ENCODE results near the gene TRIM33.

- TF ChIP-seq POLR2A (IDR thresholded peaks at IDR 0.05) (no peak), CTCF (IDR thresholded peaks at IDR 0.05) (no peak)
These were observed 48.7 kb downstream of the TRIM33 start for GRCh38 chr1:114462341-114462740.
